HG03139 (cell line): Measurements from ENCODE around the gene SH2D5.
"Not testable (repeated sequence)": the region's sequence is repeated elsewhere in the genome, so short reads cannot be mapped to it uniquely, and the experiment has no call there.

Experiments
- ATAC-seq: cut with Tn5 transposase; IDR thresholded peaks from one replicate; pipeline ENCODE4 v1.9.1; 2021; ENCODE audit not compliant: unreplicated experiment

SH2D5 gene

GRCh38 chr1:20696397-20697333 is 35.8 kb downstream of the SH2D5 start:
- peak; percentile 62 for ATAC-seq

GRCh38 chr1:20695515-20695914 is 37.0 kb downstream of the SH2D5 start:
- no peak for ATAC-seq

GRCh38 chr1:20693623-20694022 is 38.9 kb downstream of the SH2D5 start:
- no peak for ATAC-seq

- ATAC-seq = no peak
Observed at GRCh38 chr1:20691872-20692271, 40.6 kb downstream of the SH2D5 start.

GRCh38 chr1:20689645-20690056 is 42.9 kb downstream of the SH2D5 start:
- ATAC-seq = no peak

GRCh38 chr1:20686883-20687725 is 45.4 kb downstream of the SH2D5 start:
- no peak for ATAC-seq

- no peak for ATAC-seq
Observed at GRCh38 chr1:20685741-20686140, 46.8 kb downstream of the SH2D5 start.

- no peak for ATAC-seq
Observed at GRCh38 chr1:20685099-20685662, 47.3 kb downstream of the SH2D5 start.

- ATAC-seq = no peak
Observed at GRCh38 chr1:20684651-20685050, 47.9 kb downstream of the SH2D5 start.

GRCh38 chr1:20684050-20684620 is 48.4 kb downstream of the SH2D5 start:
- ATAC-seq = no peak

- no peak for ATAC-seq
Observed at GRCh38 chr1:20683614-20684013, 48.9 kb downstream of the SH2D5 start.

GRCh38 chr1:20682571-20683236 is 49.8 kb downstream of the SH2D5 start:
- no peak for ATAC-seq

GRCh38 chr1:20681999-20682398 is 50.5 kb downstream of the SH2D5 start:
- no peak for ATAC-seq

- no peak for ATAC-seq
Observed at GRCh38 chr1:20680269-20680668, 52.2 kb downstream of the SH2D5 start.

GRCh38 chr1:20678599-20678998 is 53.9 kb downstream of the SH2D5 start:
- no peak for ATAC-seq

- not testable (repeated sequence) for ATAC-seq
Observed at GRCh38 chr1:20673626-20674025, 58.9 kb downstream of the SH2D5 start.

- no peak for ATAC-seq
Observed at GRCh38 chr1:20672265-20672632, 60.3 kb downstream of the SH2D5 start.

- no peak for ATAC-seq
Observed at GRCh38 chr1:20670936-20671335, 61.6 kb downstream of the SH2D5 start.
